K562 (cell line): ENCODE measurements around the gene RFT1. TPM values are rescaled to one million over a fixed set of nuclear protein-coding genes. Genes with fewer than 3 reads are reported as not detected.
A peak's percentile ranks its signal among the peaks of the same experiment; 100 is the strongest.

Source experiments
- CHD1 ChIP-seq: fragments of 200-600 bp; sonication (generic); IDR thresholded peaks from one replicate; pipeline ENCODE4 v1.6.1; 2012; ENCODE audit warnings: mild to moderate bottlenecking, moderate library complexity, low read length, inconsistent platforms
- GATAD2A ChIP-seq: fragments of 450-650 bp; IDR thresholded peaks from 2 replicates; pipeline ENCODE4 v1.6.1; 2017
- MECOM ChIP-seq: fragments of 250-450 bp; sonication (Bioruptor Pico); IDR thresholded peaks from 2 replicates; pipeline ENCODE4 v1.8.0; 2022; ENCODE audit warnings: inconsistent platforms
- PBX2 ChIP-seq, 2 experiments: IDR thresholded peaks in 1 of 2; conservative IDR thresholded peaks in 1 of 2; 2 replicates each; pipeline ENCODE4 v1.6.1; 2016; ENCODE audit warnings: low read depth in 2 of 2, mild to moderate bottlenecking in 1 of 2, missing compliant biosample characterization in 1 of 2, missing genetic modification characterization in 1 of 2, moderate library complexity in 1 of 2
- RAD21 ChIP-seq, 2 experiments: fragments of 250-450 bp in 1 of 2; fragments of 450-650 bp in 1 of 2; sonication (Bioruptor Pico) in 1 of 2; formaldehyde crosslinking in 1 of 2; IDR thresholded peaks in 1 of 2; conservative IDR thresholded peaks in 1 of 2; 2 replicates each; pipeline versions ENCODE4 v1.4.0 to v1.8.0; 2020 to 2022; ENCODE audit warnings: mild to moderate bottlenecking in 2 of 2, moderate library complexity in 1 of 2
- ZNF165 ChIP-seq: fragments of 250-450 bp; sonication (Bioruptor Pico); IDR thresholded peaks from 2 replicates; pipeline ENCODE4 v1.4.0; 2020; ENCODE audit warnings: borderline replicate concordance
- polyA plus RNA-seq, 8 experiments: library from polyadenylated mRNA; depleted of rRNA in 4 of 8; stranded (reverse) in 5 of 8; unstranded in 3 of 8; fragments of >200 nt; fragmentation: Nextera tagmentation in 2 of 8; fragmentation: Illumina TruSeq in 1 of 8; extraction: Ambion mirVana in 2 of 8; extraction: Trizol in 1 of 8; gene quantifications; 2 replicates each; pipeline versions ENCODE4 v1.2.1 to v1.2.3, GENCODE V29; 2011 to 2014; ENCODE audit warnings: inconsistent platforms in 1 of 8, missing spikeins in 1 of 8
- total RNA-seq, 7 experiments: library from RNA; depleted of rRNA in 6 of 7; stranded (reverse); fragments of >200 nt in 6 of 7; fragmentation: Illumina TruSeq in 2 of 7; extraction: Trizol in 2 of 7; gene quantifications; 2 replicates each; pipeline versions ENCODE4 v1.2.1 to v1.2.3, GENCODE V29; 2011 to 2021; ENCODE audit warnings: low replicate concordance in 1 of 7
- TF ChIP-seq, protein P1 (sequence below): fragments of 450-650 bp; IDR thresholded peaks from 2 replicates; pipeline ENCODE4 v1.6.1; 2018; ENCODE audit not compliant: partially characterized antibody
- TF ChIP-seq, protein P2 (sequence below): fragments of 250-450 bp; sonication (Bioruptor Pico); IDR thresholded peaks from 2 replicates; pipeline ENCODE4 v1.5.0; 2020; ENCODE audit warnings: mild to moderate bottlenecking, borderline replicate concordance
- TF ChIP-seq, protein P3 (sequence below): fragments of 200-800 bp; sonication (Bioruptor generic); IDR thresholded peaks from 2 replicates; pipeline ENCODE4 v1.6.1; 2016; ENCODE audit warnings: missing genetic modification characterization, missing compliant biosample characterization
- TF ChIP-seq, protein P4 (sequence below): fragments of 450-650 bp; formaldehyde crosslinking; IDR thresholded peaks from 2 replicates; pipeline ENCODE4 v1.4.0; 2020; ENCODE audit warnings: mild to moderate bottlenecking, moderate library complexity

The RFT1 gene
- total and polyA plus RNA-seq, 9 of the 15 experiments (the other 6 are each of a cell fraction or from before 2014, with no cell fraction given): 4.4 to 23.8 (median 8.9) TPM

GRCh38 chr3:53134631-53135232 is 4.5 kb upstream of the RFT1 start (continued):
- TF ChIP-seq, protein P1, sequence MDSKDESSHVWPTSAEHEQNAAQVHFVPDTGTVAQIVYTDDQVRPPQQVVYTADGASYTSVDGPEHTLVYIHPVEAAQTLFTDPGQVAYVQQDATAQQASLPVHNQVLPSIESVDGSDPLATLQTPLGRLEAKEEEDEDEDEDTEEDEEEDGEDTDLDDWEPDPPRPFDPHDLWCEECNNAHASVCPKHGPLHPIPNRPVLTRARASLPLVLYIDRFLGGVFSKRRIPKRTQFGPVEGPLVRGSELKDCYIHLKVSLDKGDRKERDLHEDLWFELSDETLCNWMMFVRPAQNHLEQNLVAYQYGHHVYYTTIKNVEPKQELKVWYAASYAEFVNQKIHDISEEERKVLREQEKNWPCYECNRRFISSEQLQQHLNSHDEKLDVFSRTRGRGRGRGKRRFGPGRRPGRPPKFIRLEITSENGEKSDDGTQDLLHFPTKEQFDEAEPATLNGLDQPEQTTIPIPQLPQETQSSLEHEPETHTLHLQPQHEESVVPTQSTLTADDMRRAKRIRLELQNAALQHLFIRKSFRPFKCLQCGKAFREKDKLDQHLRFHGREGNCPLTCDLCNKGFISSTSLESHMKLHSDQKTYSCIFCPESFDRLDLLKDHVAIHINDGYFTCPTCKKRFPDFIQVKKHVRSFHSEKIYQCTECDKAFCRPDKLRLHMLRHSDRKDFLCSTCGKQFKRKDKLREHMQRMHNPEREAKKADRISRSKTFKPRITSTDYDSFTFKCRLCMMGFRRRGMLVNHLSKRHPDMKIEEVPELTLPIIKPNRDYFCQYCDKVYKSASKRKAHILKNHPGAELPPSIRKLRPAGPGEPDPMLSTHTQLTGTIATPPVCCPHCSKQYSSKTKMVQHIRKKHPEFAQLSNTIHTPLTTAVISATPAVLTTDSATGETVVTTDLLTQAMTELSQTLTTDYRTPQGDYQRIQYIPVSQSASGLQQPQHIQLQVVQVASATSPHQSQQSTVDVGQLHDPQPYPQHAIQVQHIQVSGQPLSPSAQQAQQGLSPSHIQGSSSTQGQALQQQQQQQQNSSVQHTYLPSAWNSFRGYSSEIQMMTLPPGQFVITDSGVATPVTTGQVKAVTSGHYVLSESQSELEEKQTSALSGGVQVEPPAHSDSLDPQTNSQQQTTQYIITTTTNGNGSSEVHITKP: no peak
- TF ChIP-seq, protein P2, sequence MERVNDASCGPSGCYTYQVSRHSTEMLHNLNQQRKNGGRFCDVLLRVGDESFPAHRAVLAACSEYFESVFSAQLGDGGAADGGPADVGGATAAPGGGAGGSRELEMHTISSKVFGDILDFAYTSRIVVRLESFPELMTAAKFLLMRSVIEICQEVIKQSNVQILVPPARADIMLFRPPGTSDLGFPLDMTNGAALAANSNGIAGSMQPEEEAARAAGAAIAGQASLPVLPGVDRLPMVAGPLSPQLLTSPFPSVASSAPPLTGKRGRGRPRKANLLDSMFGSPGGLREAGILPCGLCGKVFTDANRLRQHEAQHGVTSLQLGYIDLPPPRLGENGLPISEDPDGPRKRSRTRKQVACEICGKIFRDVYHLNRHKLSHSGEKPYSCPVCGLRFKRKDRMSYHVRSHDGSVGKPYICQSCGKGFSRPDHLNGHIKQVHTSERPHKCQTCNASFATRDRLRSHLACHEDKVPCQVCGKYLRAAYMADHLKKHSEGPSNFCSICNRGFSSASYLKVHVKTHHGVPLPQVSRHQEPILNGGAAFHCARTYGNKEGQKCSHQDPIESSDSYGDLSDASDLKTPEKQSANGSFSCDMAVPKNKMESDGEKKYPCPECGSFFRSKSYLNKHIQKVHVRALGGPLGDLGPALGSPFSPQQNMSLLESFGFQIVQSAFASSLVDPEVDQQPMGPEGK (CRISPR knock-in tag): no peak
- no peak for TF ChIP-seq CHD1
- TF ChIP-seq, protein P3, sequence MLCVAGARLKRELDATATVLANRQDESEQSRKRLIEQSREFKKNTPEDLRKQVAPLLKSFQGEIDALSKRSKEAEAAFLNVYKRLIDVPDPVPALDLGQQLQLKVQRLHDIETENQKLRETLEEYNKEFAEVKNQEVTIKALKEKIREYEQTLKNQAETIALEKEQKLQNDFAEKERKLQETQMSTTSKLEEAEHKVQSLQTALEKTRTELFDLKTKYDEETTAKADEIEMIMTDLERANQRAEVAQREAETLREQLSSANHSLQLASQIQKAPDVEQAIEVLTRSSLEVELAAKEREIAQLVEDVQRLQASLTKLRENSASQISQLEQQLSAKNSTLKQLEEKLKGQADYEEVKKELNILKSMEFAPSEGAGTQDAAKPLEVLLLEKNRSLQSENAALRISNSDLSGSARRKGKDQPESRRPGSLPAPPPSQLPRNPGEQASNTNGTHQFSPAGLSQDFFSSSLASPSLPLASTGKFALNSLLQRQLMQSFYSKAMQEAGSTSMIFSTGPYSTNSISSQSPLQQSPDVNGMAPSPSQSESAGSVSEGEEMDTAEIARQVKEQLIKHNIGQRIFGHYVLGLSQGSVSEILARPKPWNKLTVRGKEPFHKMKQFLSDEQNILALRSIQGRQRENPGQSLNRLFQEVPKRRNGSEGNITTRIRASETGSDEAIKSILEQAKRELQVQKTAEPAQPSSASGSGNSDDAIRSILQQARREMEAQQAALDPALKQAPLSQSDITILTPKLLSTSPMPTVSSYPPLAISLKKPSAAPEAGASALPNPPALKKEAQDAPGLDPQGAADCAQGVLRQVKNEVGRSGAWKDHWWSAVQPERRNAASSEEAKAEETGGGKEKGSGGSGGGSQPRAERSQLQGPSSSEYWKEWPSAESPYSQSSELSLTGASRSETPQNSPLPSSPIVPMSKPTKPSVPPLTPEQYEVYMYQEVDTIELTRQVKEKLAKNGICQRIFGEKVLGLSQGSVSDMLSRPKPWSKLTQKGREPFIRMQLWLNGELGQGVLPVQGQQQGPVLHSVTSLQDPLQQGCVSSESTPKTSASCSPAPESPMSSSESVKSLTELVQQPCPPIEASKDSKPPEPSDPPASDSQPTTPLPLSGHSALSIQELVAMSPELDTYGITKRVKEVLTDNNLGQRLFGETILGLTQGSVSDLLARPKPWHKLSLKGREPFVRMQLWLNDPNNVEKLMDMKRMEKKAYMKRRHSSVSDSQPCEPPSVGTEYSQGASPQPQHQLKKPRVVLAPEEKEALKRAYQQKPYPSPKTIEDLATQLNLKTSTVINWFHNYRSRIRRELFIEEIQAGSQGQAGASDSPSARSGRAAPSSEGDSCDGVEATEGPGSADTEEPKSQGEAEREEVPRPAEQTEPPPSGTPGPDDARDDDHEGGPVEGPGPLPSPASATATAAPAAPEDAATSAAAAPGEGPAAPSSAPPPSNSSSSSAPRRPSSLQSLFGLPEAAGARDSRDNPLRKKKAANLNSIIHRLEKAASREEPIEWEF (CRISPR knock-in tag): no peak
- TF ChIP-seq PBX2 (CRISPR knock-in tag; IDR thresholded peaks at IDR 0.05; ENCODE audit: low read depth): no peak
- TF ChIP-seq PBX2 (tag; conservative IDR thresholded peaks at IDR 0.05; ENCODE audit: low read depth): no peak
- TF ChIP-seq ZNF165: no peak
- TF ChIP-seq, protein P4, sequence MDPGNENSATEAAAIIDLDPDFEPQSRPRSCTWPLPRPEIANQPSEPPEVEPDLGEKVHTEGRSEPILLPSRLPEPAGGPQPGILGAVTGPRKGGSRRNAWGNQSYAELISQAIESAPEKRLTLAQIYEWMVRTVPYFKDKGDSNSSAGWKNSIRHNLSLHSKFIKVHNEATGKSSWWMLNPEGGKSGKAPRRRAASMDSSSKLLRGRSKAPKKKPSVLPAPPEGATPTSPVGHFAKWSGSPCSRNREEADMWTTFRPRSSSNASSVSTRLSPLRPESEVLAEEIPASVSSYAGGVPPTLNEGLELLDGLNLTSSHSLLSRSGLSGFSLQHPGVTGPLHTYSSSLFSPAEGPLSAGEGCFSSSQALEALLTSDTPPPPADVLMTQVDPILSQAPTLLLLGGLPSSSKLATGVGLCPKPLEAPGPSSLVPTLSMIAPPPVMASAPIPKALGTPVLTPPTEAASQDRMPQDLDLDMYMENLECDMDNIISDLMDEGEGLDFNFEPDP: no peak
- TF ChIP-seq MECOM (CRISPR knock-in tag): no peak
- no peak for TF ChIP-seq GATAD2A
- TF ChIP-seq RAD21 (CRISPR knock-in tag; conservative IDR thresholded peaks at IDR 0.05 in 1 of 2, IDR thresholded peaks at IDR 0.05 in 1 of 2): peak in 1 of 2 experiments; percentile 33; a peak in 1 of 4 replicates
